HPDE6-E6E7 (cell line): ENCODE results near the gene PHF2.

ENCODE experiments used
- DNase-seq: peaks from one replicate; pipeline ENCODE4 v3.0.0; 2011; ENCODE audit warnings: missing footprints; ENCODE audit errors: extremely low spot score

PHF2 gene

GRCh38 chr9:93587284-93587650 is 10.9 kb downstream of the PHF2 start:
- DNase-seq, result no peak

GRCh38 chr9:93587651-93588347 is 11.4 kb downstream of the PHF2 start:
- DNase-seq, result no peak

- no peak for DNase-seq
Observed at GRCh38 chr9:93588641-93589609, 12.5 kb downstream of the PHF2 start.

GRCh38 chr9:93589688-93590087 is 13.3 kb downstream of the PHF2 start:
- no peak for DNase-seq

GRCh38 chr9:93590609-93591234 is 14.3 kb downstream of the PHF2 start:
- DNase-seq, result no peak

- DNase-seq, result no peak
Observed at GRCh38 chr9:93591301-93592007, 15.1 kb downstream of the PHF2 start.

- no peak for DNase-seq
Observed at GRCh38 chr9:93592008-93592642, 15.7 kb downstream of the PHF2 start.

- no peak for DNase-seq
Observed at GRCh38 chr9:93592643-93593021, 16.2 kb downstream of the PHF2 start.

GRCh38 chr9:93593144-93593658 is 16.8 kb downstream of the PHF2 start:
- DNase-seq, result no peak

- DNase-seq, result no peak
Observed at GRCh38 chr9:93594041-93594756, 17.8 kb downstream of the PHF2 start.

GRCh38 chr9:93595461-93595860 is 19.1 kb downstream of the PHF2 start:
- DNase-seq, result no peak

- DNase-seq, result no peak
Observed at GRCh38 chr9:93595861-93596365, 19.5 kb downstream of the PHF2 start.

GRCh38 chr9:93596399-93596798 is 20.0 kb downstream of the PHF2 start:
- no peak for DNase-seq

- no peak for DNase-seq
Observed at GRCh38 chr9:93597142-93597706, 20.8 kb downstream of the PHF2 start.

- DNase-seq, result no peak
Observed at GRCh38 chr9:93597871-93598646, 21.7 kb downstream of the PHF2 start.

- no peak for DNase-seq
Observed at GRCh38 chr9:93598647-93599241, 22.4 kb downstream of the PHF2 start.

- no peak for DNase-seq
Observed at GRCh38 chr9:93599571-93600403, 23.4 kb downstream of the PHF2 start.

GRCh38 chr9:93600504-93600903 is 24.1 kb downstream of the PHF2 start:
- DNase-seq, result no peak
